Renal cortex interstitium (tissue), 11 donors: ENCODE results near the gene TENT4B. TPM values are rescaled to one million over a fixed set of nuclear protein-coding genes. Genes with fewer than 3 reads are reported as not detected.
"Not testable (repeated sequence)": the region's sequence is repeated elsewhere in the genome, so short reads cannot be mapped to it uniquely, and the experiment has no call there.

Source experiments
- DNase-seq, 11 donors: peaks; one replicate each; pipeline ENCODE4 v3.0.0-alpha.2; 2013; ENCODE audit warnings: low read depth in 9 of 11, low spot score in 4 of 11; ENCODE audit errors: extremely low read depth in 1 of 11
- polyA plus RNA-seq, 3 donors: library from polyadenylated mRNA; unstranded; fragments of 120-200 nt; gene quantifications; one replicate each; pipeline ENCODE4 v1.2.1, GENCODE V29; 2013; ENCODE audit not compliant: insufficient read length in 3 of 3

The TENT4B gene
- polyA plus RNA-seq, 3 donors, result 14.4 to 17.1 (median 15.9) TPM

- no peak for DNase-seq
These were observed 63.1 kb downstream of the TENT4B start for GRCh38 chr16:50216231-50216630.

GRCh38 chr16:50219402-50219975, 66.4 kb downstream of the TENT4B start:
- no peak for DNase-seq

DNA sequence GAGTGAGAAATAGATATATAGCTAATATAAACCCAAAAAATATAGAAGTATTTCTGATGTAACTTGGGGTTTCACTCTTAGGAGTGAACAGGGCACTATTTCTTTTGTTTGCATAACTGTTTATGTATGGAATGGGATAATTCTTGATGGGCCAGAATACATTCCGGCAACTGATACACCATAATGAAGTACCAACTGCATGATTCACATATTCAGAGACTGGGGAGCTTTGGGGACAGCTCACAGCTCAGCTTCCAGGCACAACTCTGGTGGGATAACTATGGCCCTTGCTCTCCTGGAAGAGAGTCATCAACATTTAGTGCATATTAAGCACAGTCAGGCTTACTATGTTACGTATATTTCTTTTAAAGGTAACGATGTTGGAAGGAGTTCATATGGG, 71.2 kb downstream of the TENT4B start:
- no peak for DNase-seq

DNA sequence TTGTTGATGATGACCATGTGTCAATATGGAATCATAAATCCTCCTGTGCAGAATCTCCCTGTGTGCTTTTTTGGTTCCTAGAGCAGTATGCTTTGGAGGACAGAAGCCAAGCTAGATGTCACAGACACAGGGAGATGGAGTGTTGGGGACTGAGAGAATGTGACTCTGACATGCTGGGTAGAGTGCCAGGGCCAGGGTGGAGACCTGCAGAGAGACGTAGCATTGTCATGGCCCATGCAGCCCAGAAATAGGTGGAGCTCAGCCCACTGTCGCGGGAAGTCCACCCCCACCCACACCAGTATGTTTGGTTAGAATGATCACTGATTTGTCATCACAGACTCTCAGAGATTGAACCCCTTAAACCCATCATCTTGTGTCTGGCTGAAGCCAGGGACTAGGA, 74.0 kb downstream of the TENT4B start:
- no peak for DNase-seq

- DNase-seq, result no peak
These were observed 74.6 kb downstream of the TENT4B start for GRCh38 chr16:50227665-50228064.

DNA sequence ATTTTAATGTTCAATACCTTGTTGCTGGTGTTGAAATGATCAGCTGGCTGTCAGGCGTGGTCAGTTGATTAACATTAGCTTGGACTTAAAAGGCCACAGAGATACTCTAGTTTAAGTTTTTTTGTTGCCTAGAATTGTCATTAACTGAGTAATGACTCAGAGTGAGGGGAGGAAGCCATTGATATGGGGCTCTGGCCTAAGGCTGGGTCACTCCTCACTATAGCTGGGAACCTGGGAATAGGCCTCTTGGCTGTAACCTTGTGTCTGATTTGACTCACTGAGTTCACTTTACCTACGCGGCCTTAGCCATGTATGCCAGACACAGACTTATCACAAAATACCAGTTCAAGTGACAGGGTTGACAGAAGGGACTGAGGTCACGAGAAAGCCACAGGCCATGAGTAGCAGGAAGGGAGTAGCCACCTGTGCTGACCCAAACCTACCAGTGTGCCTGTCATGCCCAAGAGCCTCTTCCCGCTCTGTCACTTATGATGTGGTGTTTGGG, 75.3 kb downstream of the TENT4B start:
- no peak for DNase-seq

DNA sequence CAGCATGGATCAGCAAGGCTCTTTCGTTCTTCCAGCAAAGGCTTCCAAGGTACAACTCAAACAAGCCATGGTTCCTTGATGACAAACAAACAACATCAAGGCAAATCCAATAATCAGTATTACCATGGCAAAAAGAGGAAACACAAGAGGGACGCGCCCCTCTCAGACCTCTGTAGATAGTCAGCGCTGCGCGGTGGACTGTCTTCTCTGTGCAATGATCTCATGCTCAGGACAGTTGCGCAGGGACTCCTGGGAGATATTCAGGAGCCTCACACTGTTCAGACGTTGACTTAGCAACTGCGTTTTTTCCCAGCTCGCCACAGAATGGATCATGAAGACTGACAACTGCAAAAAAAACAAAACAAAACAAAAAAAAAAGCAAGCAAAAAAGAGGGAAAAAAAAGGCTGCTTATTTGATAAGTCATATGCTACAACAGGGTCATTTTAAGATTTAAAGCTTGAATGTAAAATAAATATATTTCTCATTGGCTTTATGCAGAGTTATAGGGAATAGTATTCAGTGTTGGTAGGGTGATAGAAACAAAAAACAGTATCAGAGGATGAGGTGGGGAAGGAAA, 76.1 kb downstream of the TENT4B start:
- DNase-seq, result no peak

DNA sequence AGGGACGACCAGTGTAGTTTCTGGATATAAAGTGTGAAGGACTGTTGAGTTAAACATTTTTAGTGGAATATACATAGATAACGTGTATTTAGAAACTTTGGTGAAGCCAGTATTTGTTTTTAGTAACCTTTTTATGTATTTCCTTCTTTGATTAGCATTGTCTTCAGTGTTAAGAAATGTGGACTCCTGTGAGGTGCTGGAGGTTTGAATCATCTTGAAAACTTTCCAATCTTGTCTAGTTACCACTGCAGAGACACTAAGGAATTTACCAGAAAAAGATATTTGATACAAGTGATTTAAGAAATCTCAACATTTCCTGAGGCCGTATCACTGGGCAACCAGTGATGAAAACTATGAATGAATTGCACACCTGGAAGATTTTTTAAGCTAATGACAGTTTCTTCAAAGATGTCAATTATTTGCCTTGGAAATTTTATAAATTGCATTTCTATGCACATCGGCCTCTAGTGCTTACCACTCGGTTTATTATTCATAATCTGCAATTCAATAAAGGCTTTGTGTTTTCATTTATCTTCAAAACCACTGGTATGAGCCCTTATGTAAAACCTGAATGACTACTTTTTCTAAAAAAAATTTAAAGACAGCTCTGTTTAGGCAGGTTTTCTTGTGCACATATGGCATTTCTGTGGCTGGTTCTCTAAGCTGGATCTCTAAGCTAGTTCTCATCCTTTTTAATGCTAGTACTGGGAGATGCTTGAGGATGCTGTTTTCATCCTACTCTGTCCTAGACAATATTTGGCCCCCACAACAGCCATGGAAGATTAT, 81.9 kb downstream of the TENT4B start:
- DNase-seq, result no peak

GRCh38 chr16:50235581-50235980, 82.5 kb downstream of the TENT4B start:
- no peak for DNase-seq

- DNase-seq, result no peak
These were observed 85.2 kb downstream of the TENT4B start for GRCh38 chr16:50238314-50238713.

- no peak for DNase-seq
These were observed 85.8 kb downstream of the TENT4B start for GRCh38 chr16:50238868-50239301.

DNA sequence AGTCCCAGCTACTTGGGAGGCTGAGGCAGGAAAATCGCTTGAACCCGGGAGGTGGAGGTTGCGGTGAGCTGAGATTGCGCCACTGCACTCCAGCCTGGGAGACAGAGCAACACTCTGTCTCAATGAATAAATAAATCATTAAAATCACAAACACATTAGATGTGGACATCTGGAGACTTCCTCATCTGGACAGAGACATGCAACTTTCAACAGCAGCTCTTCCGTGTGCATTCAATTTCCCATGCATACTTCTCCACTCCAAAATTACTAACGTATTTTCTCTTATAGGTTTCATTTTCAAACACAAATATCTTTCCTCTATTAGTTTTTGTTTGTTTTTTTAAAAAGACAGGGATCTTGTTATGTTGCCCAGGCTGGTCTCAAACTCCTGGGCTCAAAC, 89.9 kb downstream of the TENT4B start:
- not testable (repeated sequence) for DNase-seq

DNA sequence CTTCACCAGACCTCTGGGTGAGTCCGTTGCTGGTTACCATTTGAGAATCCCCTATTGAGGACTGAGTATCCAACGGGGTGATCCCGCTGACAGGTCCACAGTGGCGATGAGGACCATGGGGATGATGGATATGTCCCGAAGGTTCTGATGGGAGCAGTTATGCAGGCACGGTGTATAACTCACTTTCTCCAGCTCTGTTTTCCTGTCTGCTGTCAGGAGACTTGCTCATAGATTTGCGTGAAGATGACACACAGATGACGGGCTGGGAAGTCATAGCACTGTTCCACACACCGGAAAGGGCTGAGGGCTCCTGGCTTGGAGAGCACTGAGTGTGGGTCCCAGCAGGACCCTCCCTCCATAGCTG, 91.0 kb downstream of the TENT4B start:
- DNase-seq, result no peak

GRCh38 chr16:50244504-50245416, 91.7 kb downstream of the TENT4B start:
- DNase-seq, result no peak

GRCh38 chr16:50245417-50246298, 92.6 kb downstream of the TENT4B start:
- no peak for DNase-seq

DNA sequence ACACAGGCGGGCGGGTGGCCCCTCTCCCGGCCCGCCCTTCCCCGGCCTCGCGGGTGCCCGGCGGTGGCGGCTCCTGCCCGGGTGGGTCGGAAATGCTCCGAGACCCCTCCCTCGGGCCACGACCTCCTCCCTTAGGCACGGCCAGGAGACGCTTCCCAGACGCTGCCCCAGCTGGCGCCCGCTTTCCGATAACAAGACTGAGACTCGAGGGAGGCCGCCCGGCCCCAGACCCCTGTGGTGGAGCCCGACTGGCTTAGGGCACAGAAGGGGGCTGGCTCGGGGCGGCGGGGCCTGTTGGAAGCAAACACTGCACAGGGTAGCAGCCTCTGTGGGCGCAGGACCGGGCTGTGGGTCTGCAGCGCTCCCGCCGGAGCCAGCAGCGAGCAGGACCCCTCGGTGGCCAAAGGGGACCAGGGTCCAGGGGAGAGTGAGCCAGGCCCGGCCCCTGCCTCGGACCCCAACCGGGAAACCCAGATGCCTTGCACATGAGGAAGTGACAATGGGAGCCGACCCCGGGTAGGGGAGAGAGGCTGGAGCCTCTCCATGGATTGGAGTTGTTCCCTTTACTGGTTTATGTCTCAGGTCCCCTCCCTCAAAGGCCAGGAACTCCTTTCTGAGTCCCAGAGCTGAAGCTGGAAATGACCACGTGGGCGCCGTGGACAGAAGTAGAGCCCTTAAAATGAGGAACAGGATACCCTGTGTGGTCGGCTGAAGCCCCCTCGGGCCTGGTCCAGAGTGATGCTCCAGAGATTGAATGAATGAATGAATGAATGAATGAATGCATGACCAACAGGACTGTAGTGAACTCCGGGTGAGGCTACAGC, 93.4 kb downstream of the TENT4B start:
- no peak for DNase-seq

DNA sequence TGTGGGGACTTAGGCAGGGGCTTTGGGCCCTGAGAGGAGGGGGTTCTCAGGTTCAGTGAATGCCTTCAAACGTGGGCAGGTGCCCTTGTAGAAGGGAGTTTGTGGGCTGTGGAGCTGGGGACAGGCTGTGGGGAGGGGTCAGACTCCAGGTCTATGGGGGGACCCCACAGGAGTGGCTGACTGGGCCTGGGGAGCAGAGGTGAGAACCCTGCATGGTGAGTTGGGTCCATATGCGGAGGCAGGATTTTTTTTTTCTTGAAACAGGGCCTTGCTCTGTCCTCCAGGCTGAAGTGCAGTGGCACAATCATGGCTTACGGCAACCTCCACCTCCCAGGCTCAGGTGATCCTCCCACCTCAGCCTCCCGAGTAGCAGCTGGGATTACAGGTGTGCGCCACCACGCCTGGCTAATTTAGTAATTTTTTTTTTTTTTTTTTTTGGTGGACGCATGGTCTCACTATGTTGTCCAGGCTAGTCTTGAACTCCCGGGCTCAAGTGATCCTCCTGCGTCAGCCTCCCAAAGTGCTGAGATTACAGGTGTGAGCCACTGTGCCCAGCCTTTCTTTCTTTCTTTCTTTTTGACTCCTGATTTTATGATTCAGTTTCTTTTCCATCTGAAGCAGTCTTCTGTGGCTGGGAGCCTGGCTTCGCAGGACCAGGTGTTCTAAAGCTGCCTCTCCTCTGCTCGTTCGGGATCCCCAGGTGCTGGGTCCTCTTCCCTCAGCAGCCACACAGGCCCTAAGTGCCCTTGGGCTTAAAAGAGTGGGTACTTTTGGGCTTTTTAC, 94.2 kb downstream of the TENT4B start:
- no peak for DNase-seq
